ENCODE measurements around the gene HOXA4.

Gene HOXA4

GRCh38 chr7:27170426-27171324 lies 40.1 kb upstream of the HOXA4 start:
- intact Hi-C loops (cut with DNase I): no loop called here
- no peak for DNase-seq

GRCh38 chr7:27169658-27170425 lies 39.3 kb upstream of the HOXA4 start:
- intact Hi-C loops (cut with DNase I): loop anchor here (10.0 kb wide), 1 partner anchor 1275 kb away; no protein-coding TSS in a partner anchor
- DNase-seq: peak in 3 of 10 donors; percentile 22 to 66 (median 29)

- DNase-seq: peak in 2 of 10 donors; percentile 58 to 74
- intact Hi-C loops (cut with DNase I): loop anchor here (10.0 kb wide), 1 partner anchor 1274 kb away; no protein-coding TSS in a partner anchor
Measured at GRCh38 chr7:27168265-27168947, 37.8 kb upstream of the HOXA4 start.

GRCh38 chr7:27167916-27168264 lies 37.3 kb upstream of the HOXA4 start:
- intact Hi-C loops (cut with DNase I): loop anchor here (10.0 kb wide), 1 partner anchor 1273 kb away; no protein-coding TSS in a partner anchor
- no peak for DNase-seq

- intact Hi-C loops (cut with DNase I): loop anchor here (10.0 kb wide), 1 partner anchor 1272 kb away; no protein-coding TSS in a partner anchor
- DNase-seq: peak in 2 of 10 donors; percentile 41 to 65
Measured at GRCh38 chr7:27166531-27167505, 36.3 kb upstream of the HOXA4 start.

GRCh38 chr7:27165996-27166530 lies 35.5 kb upstream of the HOXA4 start:
- peak in 3 of 10 donors; percentile 31 to 72 (median 33) for DNase-seq
- intact Hi-C loops (cut with DNase I): loop anchor here (10.0 kb wide), 1 partner anchor 1271 kb away; no protein-coding TSS in a partner anchor

GRCh38 chr7:27165089-27165995 lies 34.8 kb upstream of the HOXA4 start, which contains the start of gene HOXA9:
Gene HOXA9, minus strand, starts transcription at chr7:27165537. Its CDS starts 80 bp downstream, at chr7:27165457.
- intact Hi-C loops (cut with DNase I): loop anchor here (10.0 kb wide), 1 partner anchor 1271 kb away; no protein-coding TSS in a partner anchor
- peak in 4 of 10 donors; percentile 19 to 61 (median 50) for DNase-seq

- peak in 3 of 10 donors; percentile 47 to 77 (median 51) for DNase-seq
- intact Hi-C loops (cut with DNase I): loop anchor here (5.0 to 10.0 kb wide), 3 partner anchors 497 to 1270 kb away; no protein-coding TSS in a partner anchor
Measured at GRCh38 chr7:27164367-27165088, 34.0 kb upstream of the HOXA4 start.

GRCh38 chr7:27164045-27164366 lies 33.4 kb upstream of the HOXA4 start:
- DNase-seq: no peak
- intact Hi-C loops (cut with DNase I): loop anchor here (5.0 to 10.0 kb wide), 3 partner anchors 497 to 1269 kb away; no protein-coding TSS in a partner anchor

GRCh38 chr7:27163288-27164044 lies 32.9 kb upstream of the HOXA4 start:
- intact Hi-C loops (cut with DNase I): loop anchor here (5.0 to 10.0 kb wide), 3 partner anchors 496 to 1269 kb away; no protein-coding TSS in a partner anchor
- DNase-seq: peak in 3 of 10 donors; percentile 33 to 59 (median 43)

GRCh38 chr7:27162561-27163287 lies 32.2 kb upstream of the HOXA4 start:
- no peak for DNase-seq
- intact Hi-C loops (cut with DNase I): loop anchor here (5.0 to 10.0 kb wide), 3 partner anchors 495 to 1268 kb away; no protein-coding TSS in a partner anchor

GRCh38 chr7:27161721-27162560 lies 31.4 kb upstream of the HOXA4 start:
- DNase-seq: peak in 3 of 10 donors; percentile 67 to 80 (median 76)
- intact Hi-C loops (cut with DNase I): loop anchor here (1.0 to 10.0 kb wide), 5 partner anchors 309 to 1267 kb away; no protein-coding TSS in a partner anchor

GRCh38 chr7:27161214-27161720 lies 30.7 kb upstream of the HOXA4 start:
- intact Hi-C loops (cut with DNase I): loop anchor here (1.0 to 10.0 kb wide), 5 partner anchors 308 to 1266 kb away; no protein-coding TSS in a partner anchor
- DNase-seq: peak in 2 of 10 donors; percentile 10 to 38
